Ectodermal cell (in vitro differentiated cells): ENCODE measurements around the gene CD3G.

Experiments used
- H3K27ac ChIP-seq: 2 replicates; pipeline ENCODE4 v1.7.0; 2013; ENCODE audit warnings: mild to moderate bottlenecking, low read depth, low read length; ENCODE audit not compliant: insufficient read depth, poor library complexity, severe bottlenecking
- H3K27me3 ChIP-seq: 2 replicates; pipeline ENCODE4 v1.7.0; 2013; ENCODE audit warnings: mild to moderate bottlenecking, low read length; ENCODE audit not compliant: insufficient read depth, control insufficient read depth, poor library complexity, severe bottlenecking
- H3K36me3 ChIP-seq: one replicate; pipeline ENCODE4 v1.7.0; 2013; ENCODE audit warnings: low read length; ENCODE audit not compliant: control insufficient read depth, insufficient read depth
- H3K4me1 ChIP-seq: one replicate; pipeline ENCODE4 v1.7.0; 2013; ENCODE audit warnings: low read length; ENCODE audit not compliant: control insufficient read depth, insufficient read depth
- H3K4me3 ChIP-seq: 2 replicates; pipeline ENCODE4 v1.7.0; 2013; ENCODE audit warnings: low read depth, low read length, control low read depth; ENCODE audit not compliant: insufficient read depth
- H3K9me3 ChIP-seq: 2 replicates; pipeline ENCODE4 v1.7.0; 2013; ENCODE audit warnings: mild to moderate bottlenecking, low read length, moderate library complexity; ENCODE audit not compliant: control insufficient read depth
- WGBS, 2 experiments: methylation state at CpG; one replicate each; pipeline ENCODE4 v1.1.7; 2013; ENCODE audit warnings: missing lambda C conversion rate in 2 of 2; 5-methylcytosine and 5-hydroxymethylcytosine counted together

CD3G gene

GRCh38 chr11:118322721-118323120 lies 21.4 kb upstream of the CD3G start:
- H3K36me3 ChIP-seq: no peaks in the 10 kb centered on the region
- H3K27me3 ChIP-seq: no peaks in the 10 kb centered on the region
- no peak overlapping the region for H3K27ac ChIP-seq
- WGBS, 2 experiments: 93 to 96% methylated on average over 19 of the region's 19 CpGs
- no peaks in the 10 kb centered on the region for H3K4me1 ChIP-seq
- H3K9me3 ChIP-seq: no peaks in the 10 kb centered on the region
- no peak overlapping the region for H3K4me3 ChIP-seq

- H3K4me3 ChIP-seq: no peak overlapping the region
- H3K27ac ChIP-seq: no peak overlapping the region
- H3K9me3 ChIP-seq: no peaks in the 10 kb centered on the region
- no peaks in the 10 kb centered on the region for H3K36me3 ChIP-seq
- no peaks in the 10 kb centered on the region for H3K4me1 ChIP-seq
- no peaks in the 10 kb centered on the region for H3K27me3 ChIP-seq
Observed at GRCh38 chr11:118325283-118325682, 18.9 kb upstream of the CD3G start.

- Histone ChIP-seq H3K27me3 (no peaks in the 10 kb centered on the region), H3K36me3 (no peaks in the 10 kb centered on the region), H3K4me1 (no peaks in the 10 kb centered on the region), H3K27ac (no peak overlapping the region), H3K9me3 (no peaks in the 10 kb centered on the region), H3K4me3 (no peak overlapping the region)
Observed at GRCh38 chr11:118328745-118329144, 15.4 kb upstream of the CD3G start.

- 100% methylated on average over 1 of the region's 1 CpG for WGBS, 2 experiments
- H3K27ac ChIP-seq: no peak overlapping the region
- no peaks in the 10 kb centered on the region for H3K9me3 ChIP-seq
- H3K4me3 ChIP-seq: no peak overlapping the region
- no peaks in the 10 kb centered on the region for H3K36me3 ChIP-seq
- H3K27me3 ChIP-seq: no peaks in the 10 kb centered on the region
- no peaks in the 10 kb centered on the region for H3K4me1 ChIP-seq
Observed at GRCh38 chr11:118334745-118335144, 9.4 kb upstream of the CD3G start.

- Histone ChIP-seq H3K36me3 (no peaks in the 10 kb centered on the region), H3K4me3 (no peak overlapping the region), H3K9me3 (no peaks in the 10 kb centered on the region), H3K27ac (no peak overlapping the region), H3K27me3 (no peaks in the 10 kb centered on the region), H3K4me1 (no peaks in the 10 kb centered on the region)
- WGBS, 2 experiments: 91 to 92% methylated on average over 7 of the region's 7 CpGs
Observed at GRCh38 chr11:118338637-118339061, 5.5 kb upstream of the CD3G start.

- no peak overlapping the region for H3K4me3 ChIP-seq
- H3K27me3 ChIP-seq: no peaks in the 10 kb centered on the region
- no peaks in the 10 kb centered on the region for H3K4me1 ChIP-seq
- H3K9me3 ChIP-seq: no peaks in the 10 kb centered on the region
- 90 to 93% methylated on average over 5 of the region's 5 CpGs for WGBS, 2 experiments
- no peak overlapping the region for H3K27ac ChIP-seq
- H3K36me3 ChIP-seq: no peaks in the 10 kb centered on the region
Observed at GRCh38 chr11:118339281-118339961, 4.7 kb upstream of the CD3G start.

GRCh38 chr11:118340449-118340848 lies 3.7 kb upstream of the CD3G start:
- WGBS, 2 experiments: 92 to 95% methylated on average over 3 of the region's 3 CpGs
- peaks cover 2% of the 10 kb centered on the region for H3K27me3 ChIP-seq

GRCh38 chr11:118341261-118341660 lies 2.9 kb upstream of the CD3G start:
- WGBS, 2 experiments: 96 to 97% methylated on average over 3 of the region's 3 CpGs
- Histone ChIP-seq H3K27me3 (peaks cover 6% of the 10 kb centered on the region), H3K9me3 (no peaks in the 10 kb centered on the region), H3K27ac (no peak overlapping the region), H3K36me3 (no peaks in the 10 kb centered on the region), H3K4me1 (no peaks in the 10 kb centered on the region), H3K4me3 (no peak overlapping the region)

More at GRCh38 chr11:118340449-118340848, 3.7 kb upstream of the CD3G start:
- no peaks in the 10 kb centered on the region for H3K9me3 ChIP-seq
- no peak overlapping the region for H3K4me3 ChIP-seq
- H3K4me1 ChIP-seq: no peaks in the 10 kb centered on the region
- H3K36me3 ChIP-seq: no peaks in the 10 kb centered on the region
- H3K27ac ChIP-seq: no peak overlapping the region

GRCh38 chr11:118341815-118342489 lies 2.2 kb upstream of the CD3G start:
- Histone ChIP-seq H3K36me3 (no peaks in the 10 kb centered on the region), H3K27ac (no peak overlapping the region), H3K9me3 (no peaks in the 10 kb centered on the region), H3K4me1 (no peaks in the 10 kb centered on the region), H3K4me3 (no peak overlapping the region), H3K27me3 (peaks cover 10% of the 10 kb centered on the region)
- WGBS, 2 experiments: 90 to 91% methylated on average over 5 of the region's 5 CpGs

- no peaks in the 10 kb centered on the region for H3K9me3 ChIP-seq
- H3K27ac ChIP-seq: no peak within 1 kb of the TSS
- no peaks in the 10 kb centered on the region for H3K4me1 ChIP-seq
- WGBS, 2 experiments: 85 to 86% methylated on average over 13 of the region's 13 CpGs
- no peak within 1 kb of the TSS for H3K4me3 ChIP-seq
- H3K36me3 ChIP-seq: no peaks in the 10 kb centered on the region
- peaks cover 11% of the 10 kb centered on the region for H3K27me3 ChIP-seq
Observed at GRCh38 chr11:118342503-118343161, 1.5 kb upstream of the CD3G start, which contains the start of gene CD3D. TSS of gene CD3D (minus strand) at chr11:118342705. CDS start at chr11:118342607, 98 bp downstream.
